K562 (cell line): ENCODE data around the gene RAB13. TPM values are rescaled to one million over a fixed set of nuclear protein-coding genes. Genes with fewer than 3 reads are reported as not detected.

Source experiments
- ARID3B ChIP-seq: fragments of 250-450 bp; sonication (Bioruptor Pico); IDR thresholded peaks from 2 replicates; pipeline ENCODE4 v1.4.0; 2020; ENCODE audit warnings: borderline replicate concordance
- ARID4B ChIP-seq: sonication (generic); formaldehyde crosslinking; IDR thresholded peaks from 2 replicates; pipeline ENCODE4 v1.8.0; 2022; ENCODE audit warnings: mild to moderate bottlenecking, missing genetic modification reagents
- ARNT ChIP-seq, 2 experiments: fragments of 450-650 bp; IDR thresholded peaks; 2 replicates each; pipeline ENCODE4 v1.6.1; 2016; ENCODE audit warnings: mild to moderate bottlenecking in 1 of 2
- ATF1 ChIP-seq, 2 experiments: fragments of 450-650 bp in 1 of 2; IDR thresholded peaks; 2 replicates each; pipeline ENCODE4 v1.6.1; 2016; ENCODE audit warnings: missing compliant biosample characterization in 1 of 2, missing genetic modification characterization in 1 of 2
- ATF4 ChIP-seq: fragments of 450-650 bp; formaldehyde crosslinking; IDR thresholded peaks from 2 replicates; pipeline ENCODE4 v1.4.0; 2022; ENCODE audit warnings: mild to moderate bottlenecking, moderate library complexity
- CBX3 ChIP-seq, 2 experiments: IDR thresholded peaks; 1 replicate in 1 of 2; 2 replicates in 1 of 2; pipeline ENCODE4 v1.6.1; 2012; ENCODE audit warnings: inconsistent platforms in 2 of 2, low read length in 2 of 2, borderline replicate concordance in 1 of 2, control low read depth in 1 of 2
- CREB3L1 ChIP-seq: fragments of 450-650 bp; IDR thresholded peaks from 2 replicates; pipeline ENCODE4 v1.6.1; 2014; ENCODE audit warnings: low read depth, mild to moderate bottlenecking, moderate library complexity, borderline replicate concordance
- GTF2A2 ChIP-seq: IDR thresholded peaks from 2 replicates; pipeline ENCODE4 v1.6.1; 2016; ENCODE audit warnings: mild to moderate bottlenecking, missing genetic modification characterization, missing compliant biosample characterization
- LCOR ChIP-seq: sonication (generic); formaldehyde crosslinking; IDR thresholded peaks from 2 replicates; pipeline ENCODE4 v1.8.0; 2022; ENCODE audit warnings: mild to moderate bottlenecking, missing genetic modification reagents
- NKRF ChIP-seq: fragments of 450-650 bp; IDR thresholded peaks from 2 replicates; pipeline ENCODE4 v1.6.1; 2016; ENCODE audit warnings: borderline replicate concordance
- PKNOX1 ChIP-seq: fragments of 450-650 bp; IDR thresholded peaks from 2 replicates; pipeline ENCODE4 v1.6.1; 2016
- STAT5A ChIP-seq: IDR thresholded peaks from 2 replicates; pipeline ENCODE4 v1.6.1; 2012; ENCODE audit warnings: low read length, inconsistent platforms, borderline replicate concordance
- ZNF197 ChIP-seq: fragments of 200-800 bp; sonication (Bioruptor generic); IDR thresholded peaks from 2 replicates; pipeline ENCODE4 v1.6.1; 2016; ENCODE audit warnings: low read depth, missing genetic modification characterization, missing compliant biosample characterization
- ZNF3 ChIP-seq: fragments of 250-450 bp; sonication (Bioruptor Pico); IDR thresholded peaks from 2 replicates; pipeline ENCODE4 v1.5.0; 2021; ENCODE audit warnings: mild to moderate bottlenecking, moderate library complexity
- polyA plus RNA-seq, 8 experiments: library from polyadenylated mRNA; depleted of rRNA in 4 of 8; stranded (reverse) in 5 of 8; unstranded in 3 of 8; fragments of >200 nt; fragmentation: Nextera tagmentation in 2 of 8; fragmentation: Illumina TruSeq in 1 of 8; extraction: Ambion mirVana in 2 of 8; extraction: Trizol in 1 of 8; gene quantifications; 2 replicates each; pipeline versions ENCODE4 v1.2.1 to v1.2.3, GENCODE V29; 2011 to 2014; ENCODE audit warnings: inconsistent platforms in 1 of 8, missing spikeins in 1 of 8
- total RNA-seq, 7 experiments: library from RNA; depleted of rRNA in 6 of 7; stranded (reverse); fragments of >200 nt in 6 of 7; fragmentation: Illumina TruSeq in 2 of 7; extraction: Trizol in 2 of 7; gene quantifications; 2 replicates each; pipeline versions ENCODE4 v1.2.1 to v1.2.3, GENCODE V29; 2011 to 2021; ENCODE audit warnings: low replicate concordance in 1 of 7

RAB13 gene
- total and polyA plus RNA-seq, 9 of the 15 experiments (the other 6 are each of a cell fraction or from before 2014, with no cell fraction given): 22.3 to 100 (median 39.8) TPM

- TF ChIP-seq CBX3 (IDR thresholded peaks at IDR 0.05; ENCODE audit: borderline replicate concordance in 1 of 2, low read length in 2 of 2): peak in 1 of 2 experiments; percentile 80; a peak in 1 of 3 replicates
- peak; percentile 82 for TF ChIP-seq ATF4 (CRISPR knock-in tag)
- peak; percentile 82; the same call in 1 of the 2 replicates for TF ChIP-seq CREB3L1
- TF ChIP-seq ARID4B (CRISPR knock-in tag): peak; percentile 98
- no peak for TF ChIP-seq ATF1 (CRISPR knock-in tag; IDR thresholded peaks at IDR 0.05)
- peak; percentile 98 for TF ChIP-seq ATF1 (tag; IDR thresholded peaks at IDR 0.05)
- peak; percentile 87 for TF ChIP-seq LCOR (CRISPR knock-in tag)
- no peak for TF ChIP-seq ZNF3
- TF ChIP-seq PKNOX1: peak; percentile 76
- peak; percentile 89 for TF ChIP-seq NKRF
- TF ChIP-seq ARID3B: no peak
- TF ChIP-seq STAT5A: peak; percentile 41; the same call in 1 of the 2 replicates
- TF ChIP-seq ARNT (IDR thresholded peaks at IDR 0.05): peak; percentile 67 to 76; a peak in 1 of 4 replicates
- peak; percentile 92 for TF ChIP-seq GTF2A2 (tag)
- peak; percentile 84 for TF ChIP-seq ZNF197 (CRISPR knock-in tag)
These were observed 4.5 kb upstream of the RAB13 start, which contains the start of gene RPS27 (continued) for GRCh38 chr1:153990468-153991150.
